Neural progenitor cell (in vitro differentiated cells): ENCODE data around the gene GID4. TPM values are rescaled to one million over a fixed set of nuclear protein-coding genes. Genes with fewer than 3 reads are reported as not detected.

Experiments used
- DNase-seq: peaks from one replicate; pipeline ENCODE4 v3.0.0-alpha.2; 2016; ENCODE audit warnings: low spot score
- H2AFZ ChIP-seq: fragments of 200-600 bp; sonication (generic); replicated peaks from 2 replicates; pipeline ENCODE4 v1.6.1; 2016; ENCODE audit warnings: antibody characterized with exemption
- H3F3A ChIP-seq: fragments of 200-600 bp; sonication (generic); 2 replicates; pipeline ENCODE4 v1.6.1; 2016; ENCODE audit warnings: antibody characterized with exemption, low read depth
- H3K27ac ChIP-seq: fragments of 200-600 bp; sonication (generic); 2 replicates; pipeline ENCODE4 v1.5.1; 2016; ENCODE audit warnings: mild to moderate bottlenecking
- H3K27me3 ChIP-seq: fragments of 200-600 bp; sonication (generic); 2 replicates; pipeline ENCODE4 v1.6.1; 2016; ENCODE audit warnings: mild to moderate bottlenecking, moderate library complexity
- H3K36me3 ChIP-seq: fragments of 200-600 bp; sonication (generic); 2 replicates; pipeline ENCODE4 v1.5.1; 2016
- H3K4me1 ChIP-seq: fragments of 200-600 bp; sonication (generic); 2 replicates; pipeline ENCODE4 v1.6.1; 2016; ENCODE audit warnings: mixed run types
- H3K4me2 ChIP-seq: fragments of 200-600 bp; sonication (generic); 2 replicates; pipeline ENCODE4 v1.6.1; 2016
- H3K4me3 ChIP-seq: fragments of 200-600 bp; sonication (generic); 2 replicates; pipeline ENCODE4 v1.5.1; 2016
- H3K79me2 ChIP-seq: fragments of 200-600 bp; sonication (generic); 2 replicates; pipeline ENCODE4 v1.6.1; 2016; ENCODE audit warnings: low read depth
- H3K9ac ChIP-seq: fragments of 200-600 bp; sonication (generic); 2 replicates; pipeline ENCODE4 v1.6.1; 2016
- H3K9me3 ChIP-seq: fragments of 200-600 bp; sonication (generic); 2 replicates; pipeline ENCODE4 v1.5.1; 2016; ENCODE audit warnings: low read depth
- H4K20me1 ChIP-seq: fragments of 200-600 bp; sonication (generic); 2 replicates; pipeline ENCODE4 v1.6.1; 2016; ENCODE audit warnings: low read depth
- H3K27ac Mint-ChIP-seq: 3 replicates; pipeline ENCODE4 v1.8.0; 2021; ENCODE audit warnings: mixed read lengths
- H3K27me3 Mint-ChIP-seq: 2 replicates; pipeline ENCODE4 v1.8.0; 2022; ENCODE audit warnings: low read depth, mild to moderate bottlenecking, inconsistent platforms, moderate library complexity, mixed read lengths; ENCODE audit not compliant: insufficient read depth
- H3K36me3 Mint-ChIP-seq: 3 replicates; pipeline ENCODE4 v1.8.0; 2021; ENCODE audit warnings: mixed read lengths
- H3K4me1 Mint-ChIP-seq: 3 replicates; pipeline ENCODE4 v1.8.0; 2021; ENCODE audit warnings: mixed read lengths
- H3K4me3 Mint-ChIP-seq: 3 replicates; pipeline ENCODE4 v1.8.0; 2021; ENCODE audit warnings: mild to moderate bottlenecking, moderate library complexity, mixed read lengths
- H3K9me3 Mint-ChIP-seq: 3 replicates; pipeline ENCODE4 v1.8.0; 2020; ENCODE audit warnings: mixed read lengths
- EZH2 ChIP-seq: fragments of 200-600 bp; sonication (generic); IDR thresholded peaks from 2 replicates; pipeline ENCODE4 v1.6.1; 2017; ENCODE audit warnings: antibody characterized with exemption, mild to moderate bottlenecking, moderate library complexity
- EZH2phosphoT487 ChIP-seq: fragments of 200-600 bp; sonication (generic); IDR thresholded peaks from 2 replicates; pipeline ENCODE4 v1.6.1; 2017; ENCODE audit warnings: antibody characterized with exemption
- total RNA-seq: library from RNA; depleted of rRNA; stranded (reverse); fragments of >200 nt; gene quantifications from 2 replicates; pipeline ENCODE4 v1.2.3, GENCODE V29; 2015; ENCODE audit warnings: low replicate concordance
- TF ChIP-seq, protein P1 (sequence below): fragments of 200-600 bp; sonication (generic); IDR thresholded peaks from 2 replicates; pipeline ENCODE4 v1.5.1; 2017; ENCODE audit warnings: antibody characterized with exemption, mild to moderate bottlenecking

Gene GID4
- total RNA-seq, 1 donor from 2014 or later: 10.6 TPM

DNA sequence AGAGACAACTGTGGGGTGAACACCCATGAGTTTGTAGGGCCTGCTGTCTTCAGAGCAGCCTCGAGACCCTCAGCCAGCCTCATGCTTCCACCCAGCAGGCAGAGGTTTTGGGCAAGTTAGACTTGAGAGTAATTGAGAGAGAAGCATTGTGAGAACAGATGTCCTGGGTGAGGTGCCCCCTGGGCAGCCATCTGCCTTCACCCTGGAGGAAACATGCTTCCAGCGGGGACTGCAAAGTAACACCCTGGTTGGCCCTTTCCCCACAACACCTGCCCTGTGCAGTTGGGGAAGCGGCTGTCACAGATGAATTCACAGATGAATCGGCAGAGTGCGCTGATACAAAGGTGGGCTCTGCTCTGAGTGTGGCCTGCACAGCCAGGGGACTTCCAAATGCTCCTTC lies 23.6 kb upstream of the GID4 start:
- Histone ChIP-seq H2AFZ (no peak overlapping the region), H3K4me3 (no peak overlapping the region), H3K27me3 (no peaks in the 10 kb centered on the region), H3K27ac (no peak overlapping the region), H3K9me3 (no peaks in the 10 kb centered on the region), H3K79me2 (no peaks in the 10 kb centered on the region), H4K20me1 (no peaks in the 10 kb centered on the region), H3K4me2 (no peak overlapping the region), H3K36me3 (no peaks in the 10 kb centered on the region), H3K4me1 (no peaks in the 10 kb centered on the region), H3K9ac (no peak overlapping the region), H3F3A (no peaks in the 10 kb centered on the region)
- Mint-ChIP-seq H3K27ac (no peak overlapping the region), H3K9me3 (no peaks in the 10 kb centered on the region), H3K4me3 (no peak overlapping the region), H3K27me3 (peaks cover 2% of the 10 kb centered on the region), H3K4me1 (peaks cover 9% of the 10 kb centered on the region), H3K36me3 (peaks cover 5% of the 10 kb centered on the region)
- DNase-seq: no peak
- no peak for TF ChIP-seq EZH2
- TF ChIP-seq, protein P1, sequence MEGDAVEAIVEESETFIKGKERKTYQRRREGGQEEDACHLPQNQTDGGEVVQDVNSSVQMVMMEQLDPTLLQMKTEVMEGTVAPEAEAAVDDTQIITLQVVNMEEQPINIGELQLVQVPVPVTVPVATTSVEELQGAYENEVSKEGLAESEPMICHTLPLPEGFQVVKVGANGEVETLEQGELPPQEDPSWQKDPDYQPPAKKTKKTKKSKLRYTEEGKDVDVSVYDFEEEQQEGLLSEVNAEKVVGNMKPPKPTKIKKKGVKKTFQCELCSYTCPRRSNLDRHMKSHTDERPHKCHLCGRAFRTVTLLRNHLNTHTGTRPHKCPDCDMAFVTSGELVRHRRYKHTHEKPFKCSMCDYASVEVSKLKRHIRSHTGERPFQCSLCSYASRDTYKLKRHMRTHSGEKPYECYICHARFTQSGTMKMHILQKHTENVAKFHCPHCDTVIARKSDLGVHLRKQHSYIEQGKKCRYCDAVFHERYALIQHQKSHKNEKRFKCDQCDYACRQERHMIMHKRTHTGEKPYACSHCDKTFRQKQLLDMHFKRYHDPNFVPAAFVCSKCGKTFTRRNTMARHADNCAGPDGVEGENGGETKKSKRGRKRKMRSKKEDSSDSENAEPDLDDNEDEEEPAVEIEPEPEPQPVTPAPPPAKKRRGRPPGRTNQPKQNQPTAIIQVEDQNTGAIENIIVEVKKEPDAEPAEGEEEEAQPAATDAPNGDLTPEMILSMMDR: no peak
- no peak for TF ChIP-seq EZH2phosphoT487

DNA sequence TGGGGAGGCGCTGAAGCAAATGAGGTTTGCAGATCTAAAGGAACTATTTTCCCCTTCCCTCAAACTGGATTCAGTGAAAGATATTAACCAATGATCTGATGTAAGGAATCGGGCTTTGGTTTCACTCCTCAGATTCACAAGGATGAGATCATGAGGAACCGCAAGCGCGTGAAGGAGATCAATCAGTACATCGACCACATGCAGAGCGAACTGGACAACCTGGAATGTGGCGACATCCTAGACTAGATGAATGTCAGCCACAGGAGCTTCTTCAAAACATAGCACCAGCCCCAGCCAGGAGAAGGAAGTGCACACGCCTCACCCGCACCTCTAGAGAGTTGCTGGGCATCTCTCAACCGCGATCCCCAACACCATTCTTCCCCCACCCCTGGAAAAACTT lies 22.8 kb upstream of the GID4 start:
- no peak overlapping the region for H3K27ac ChIP-seq
- no peaks in the 10 kb centered on the region for H3K79me2 ChIP-seq
- Mint-ChIP-seq H3K4me1 (peaks cover 9% of the 10 kb centered on the region), H3K27me3 (peaks cover 2% of the 10 kb centered on the region), H3K4me3 (no peak overlapping the region), H3K36me3 (peaks cover 4% of the 10 kb centered on the region), H3K9me3 (no peaks in the 10 kb centered on the region), H3K27ac (no peak overlapping the region)
- no peak overlapping the region for H2AFZ ChIP-seq
- no peaks in the 10 kb centered on the region for H4K20me1 ChIP-seq
- TF ChIP-seq EZH2 (no peak), EZH2phosphoT487 (no peak)
- TF ChIP-seq, protein P1: no peak
- no peaks in the 10 kb centered on the region for H3K4me1 ChIP-seq
- H3F3A ChIP-seq: no peaks in the 10 kb centered on the region
- DNase-seq: no peak
- H3K4me3 ChIP-seq: no peak overlapping the region
- no peaks in the 10 kb centered on the region for H3K36me3 ChIP-seq
- H3K4me2 ChIP-seq: no peak overlapping the region
- no peaks in the 10 kb centered on the region for H3K27me3 ChIP-seq
- H3K9ac ChIP-seq: no peak overlapping the region
- no peaks in the 10 kb centered on the region for H3K9me3 ChIP-seq

GRCh38 chr17:18017958-18018357 lies 21.2 kb upstream of the GID4 start:
- Histone ChIP-seq H3K27ac (no peak overlapping the region), H4K20me1 (no peaks in the 10 kb centered on the region), H2AFZ (no peak overlapping the region), H3K27me3 (no peaks in the 10 kb centered on the region), H3K9ac (no peak overlapping the region), H3K9me3 (no peaks in the 10 kb centered on the region), H3F3A (no peaks in the 10 kb centered on the region), H3K79me2 (no peaks in the 10 kb centered on the region), H3K36me3 (no peaks in the 10 kb centered on the region), H3K4me2 (no peak overlapping the region), H3K4me1 (no peaks in the 10 kb centered on the region), H3K4me3 (no peak overlapping the region)
- Mint-ChIP-seq H3K9me3 (no peaks in the 10 kb centered on the region), H3K36me3 (peaks cover 4% of the 10 kb centered on the region), H3K27me3 (peaks cover 2% of the 10 kb centered on the region), H3K27ac (no peak overlapping the region), H3K4me1 (peaks cover 9% of the 10 kb centered on the region), H3K4me3 (no peak overlapping the region)
- TF ChIP-seq EZH2 (no peak), EZH2phosphoT487 (no peak)
- TF ChIP-seq, protein P1: no peak
- DNase-seq: no peak
